ENCODE results near the gene PPP4R1.

- TF ChIP-seq CTCF (conservative IDR thresholded peaks at IDR 0.05; ENCODE audit: low read depth, low read length) (no peak), RAD21 (IDR thresholded peaks at IDR 0.05; ENCODE audit: low read length) (no peak), SMC3 (IDR thresholded peaks at IDR 0.05; ENCODE audit: low read depth, low read length) (no peak), RFX5 (IDR thresholded peaks at IDR 0.05; ENCODE audit: low read depth, low read length) (no peak)
Observed at GRCh38 chr18:9597609-9598008, 16.8 kb downstream of the PPP4R1 start.
